NCI-H1436 (cell line): ENCODE measurements around the gene GPR162.
"Not testable (repeated sequence)": the region's sequence is repeated elsewhere in the genome, so short reads cannot be mapped to it uniquely, and the experiment has no call there.

Source experiments
- DNase-seq: peaks from one replicate; lab custom pipeline; 2025; lab: John Stamatoyannopoulos, UW

The GPR162 gene

GRCh38 chr12:6874015-6874368 is 52.4 kb downstream of the GPR162 start:
- not testable (repeated sequence) for DNase-seq
